ENCODE results near the gene UNCX.
A peak's percentile ranks its signal among the peaks of the same experiment; 100 is the strongest.

The UNCX gene

DNA sequence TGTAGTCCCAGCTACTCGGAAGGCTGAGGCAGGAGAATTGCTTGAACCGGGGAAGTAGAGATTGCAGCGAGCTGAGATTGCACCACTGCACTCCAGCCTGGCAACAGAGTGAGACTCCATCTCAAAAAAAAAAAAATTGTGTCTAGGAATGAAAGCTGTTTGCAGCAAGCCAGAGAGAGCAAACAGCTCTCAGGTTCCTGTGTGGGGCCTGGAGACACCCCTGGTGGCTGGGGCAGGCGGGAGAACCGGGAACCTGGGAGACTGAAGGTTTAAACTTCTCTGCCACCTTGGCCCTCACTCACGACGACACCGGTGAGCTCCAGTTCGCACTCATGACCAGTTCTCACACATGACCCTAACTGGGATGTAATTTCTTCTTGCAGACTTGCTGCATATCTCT lies 13.2 kb upstream of the UNCX start:
- no peak for DNase-seq (ENCODE audit: low read depth)
- H3K4me3 ChIP-seq (ENCODE audit: control insufficient read depth, low read depth, low read length), result no peak overlapping the region
- TF ChIP-seq, protein P1, sequence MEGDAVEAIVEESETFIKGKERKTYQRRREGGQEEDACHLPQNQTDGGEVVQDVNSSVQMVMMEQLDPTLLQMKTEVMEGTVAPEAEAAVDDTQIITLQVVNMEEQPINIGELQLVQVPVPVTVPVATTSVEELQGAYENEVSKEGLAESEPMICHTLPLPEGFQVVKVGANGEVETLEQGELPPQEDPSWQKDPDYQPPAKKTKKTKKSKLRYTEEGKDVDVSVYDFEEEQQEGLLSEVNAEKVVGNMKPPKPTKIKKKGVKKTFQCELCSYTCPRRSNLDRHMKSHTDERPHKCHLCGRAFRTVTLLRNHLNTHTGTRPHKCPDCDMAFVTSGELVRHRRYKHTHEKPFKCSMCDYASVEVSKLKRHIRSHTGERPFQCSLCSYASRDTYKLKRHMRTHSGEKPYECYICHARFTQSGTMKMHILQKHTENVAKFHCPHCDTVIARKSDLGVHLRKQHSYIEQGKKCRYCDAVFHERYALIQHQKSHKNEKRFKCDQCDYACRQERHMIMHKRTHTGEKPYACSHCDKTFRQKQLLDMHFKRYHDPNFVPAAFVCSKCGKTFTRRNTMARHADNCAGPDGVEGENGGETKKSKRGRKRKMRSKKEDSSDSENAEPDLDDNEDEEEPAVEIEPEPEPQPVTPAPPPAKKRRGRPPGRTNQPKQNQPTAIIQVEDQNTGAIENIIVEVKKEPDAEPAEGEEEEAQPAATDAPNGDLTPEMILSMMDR (IDR thresholded peaks at IDR 0.05; ENCODE audit: control insufficient read depth, insufficient read depth, low read depth, low read length, missing control alignments), result no peak

DNA sequence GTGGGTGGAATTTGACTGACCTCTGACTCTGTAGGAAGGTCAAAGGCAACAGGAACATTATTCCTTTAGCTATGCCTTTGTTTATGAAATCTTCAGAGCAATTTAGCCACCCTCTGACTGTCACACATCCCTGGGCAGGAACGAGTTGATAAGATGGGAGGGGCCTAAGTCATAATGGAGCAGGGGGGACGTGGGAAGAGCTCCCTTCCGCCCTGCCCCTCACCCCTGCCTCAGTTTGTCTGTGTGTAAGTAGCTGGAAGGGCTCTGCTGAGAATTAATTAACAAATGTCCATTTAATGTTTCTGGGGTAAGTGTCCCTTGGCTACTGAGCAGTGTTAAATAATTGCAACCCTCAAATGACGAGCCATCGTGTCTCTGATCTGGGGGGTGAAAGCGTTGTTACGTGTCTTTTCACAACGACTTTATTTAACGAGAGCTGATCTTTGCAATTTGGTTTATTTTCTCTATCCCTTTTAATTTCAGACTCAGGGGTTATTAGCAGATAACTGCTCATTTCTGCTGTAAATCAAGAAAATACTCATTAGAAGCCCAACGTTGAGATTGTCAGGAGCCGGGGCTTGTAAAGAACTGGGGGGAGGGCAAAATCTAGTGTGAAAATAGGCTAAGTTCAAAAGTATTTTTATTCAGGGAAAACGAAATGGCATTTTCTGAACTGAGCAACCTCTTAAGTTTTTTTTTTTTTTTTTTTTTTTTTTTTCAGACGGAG lies 12.5 kb upstream of the UNCX start:
- TF ChIP-seq, protein P1 (IDR thresholded peaks at IDR 0.05; ENCODE audit: control insufficient read depth, insufficient read depth, low read depth, low read length, missing control alignments), result no peak
- no peak overlapping the region for H3K4me3 ChIP-seq (ENCODE audit: control insufficient read depth, low read depth, low read length)
- no peak for DNase-seq (ENCODE audit: low read depth)

DNA sequence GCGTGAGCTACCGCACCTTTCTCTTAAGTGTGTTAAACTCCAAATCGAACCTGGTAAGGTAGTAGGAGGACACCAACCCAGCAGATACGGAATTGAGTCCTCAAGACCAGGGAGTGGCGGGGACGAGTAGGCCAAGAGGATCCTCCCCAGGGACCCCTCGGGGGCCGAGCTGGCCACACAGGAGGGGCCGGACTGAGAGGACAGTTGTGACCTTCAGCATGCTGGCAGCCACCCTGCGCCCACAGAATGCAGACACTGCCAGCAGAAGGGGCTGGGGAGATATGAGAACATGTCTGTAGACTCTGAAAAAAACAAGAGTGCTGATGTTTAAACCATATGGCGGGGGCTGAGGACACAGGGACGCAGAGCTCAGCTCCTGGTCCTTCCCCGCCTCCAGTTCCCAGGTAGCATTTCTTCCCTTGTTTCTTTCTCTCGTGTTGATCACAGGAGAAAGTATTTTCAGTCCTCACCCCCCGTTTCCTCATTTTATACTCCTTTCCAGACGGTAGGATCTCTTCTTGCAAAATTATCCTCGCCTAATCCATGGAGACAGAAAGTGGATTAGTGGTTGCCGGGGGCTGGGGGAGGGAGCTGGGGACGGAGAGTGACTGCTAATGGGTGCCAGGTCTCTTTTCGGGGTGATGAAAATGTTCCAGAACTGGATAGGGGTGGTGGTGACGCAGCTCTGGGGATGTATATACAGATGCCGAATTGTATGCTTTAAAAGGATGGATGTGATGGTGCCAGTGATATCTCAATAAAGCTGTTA lies 11.5 kb upstream of the UNCX start:
- DNase-seq (ENCODE audit: low read depth), result no peak
- no peak overlapping the region for H3K4me3 ChIP-seq (ENCODE audit: control insufficient read depth, low read depth, low read length)
- TF ChIP-seq, protein P1 (IDR thresholded peaks at IDR 0.05; ENCODE audit: control insufficient read depth, insufficient read depth, low read depth, low read length, missing control alignments), result no peak

DNA sequence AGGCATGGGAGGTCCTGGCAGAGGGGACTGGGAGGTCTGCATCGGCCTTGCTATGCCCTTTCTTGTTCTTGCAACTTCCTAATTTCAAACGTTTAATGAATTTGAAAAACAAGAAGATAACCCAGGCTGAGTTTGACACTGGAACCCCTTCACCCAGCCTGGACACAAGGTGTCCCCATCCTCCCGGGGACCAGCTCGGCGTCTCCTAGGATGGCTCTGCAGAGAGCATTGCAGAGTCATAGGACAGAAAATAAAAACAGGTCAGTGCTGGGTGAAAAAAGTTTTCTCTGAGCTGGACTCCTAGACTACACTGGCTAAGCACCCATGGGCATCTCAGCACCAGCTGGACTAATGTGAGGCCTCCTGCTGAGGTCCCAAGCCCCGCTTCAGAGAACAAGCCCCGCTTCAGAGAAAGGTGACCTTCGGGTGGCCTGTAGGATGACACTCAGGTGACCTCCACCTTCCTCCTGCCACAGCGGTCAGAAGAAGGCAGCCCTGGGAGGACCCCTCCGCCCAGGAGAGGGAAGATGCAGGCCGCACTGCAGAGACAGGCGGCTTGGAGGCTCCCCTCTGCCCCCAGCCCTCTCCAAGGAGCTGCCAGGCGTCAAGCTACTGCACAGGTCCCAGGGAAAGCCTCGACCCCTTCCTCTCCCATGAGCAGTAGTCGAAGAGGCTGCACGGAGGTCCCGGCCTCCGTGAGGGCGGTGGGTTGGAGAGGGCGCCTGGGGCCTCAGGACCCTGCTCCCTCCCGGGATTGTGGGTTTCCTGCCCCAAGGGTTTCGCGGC lies 9.3 kb upstream of the UNCX start:
- no peak for DNase-seq (ENCODE audit: low read depth)
- TF ChIP-seq, protein P1 (IDR thresholded peaks at IDR 0.05; ENCODE audit: control insufficient read depth, insufficient read depth, low read depth, low read length, missing control alignments), result peak; percentile 22
- no peak overlapping the region for H3K4me3 ChIP-seq (ENCODE audit: control insufficient read depth, low read depth, low read length)

DNA sequence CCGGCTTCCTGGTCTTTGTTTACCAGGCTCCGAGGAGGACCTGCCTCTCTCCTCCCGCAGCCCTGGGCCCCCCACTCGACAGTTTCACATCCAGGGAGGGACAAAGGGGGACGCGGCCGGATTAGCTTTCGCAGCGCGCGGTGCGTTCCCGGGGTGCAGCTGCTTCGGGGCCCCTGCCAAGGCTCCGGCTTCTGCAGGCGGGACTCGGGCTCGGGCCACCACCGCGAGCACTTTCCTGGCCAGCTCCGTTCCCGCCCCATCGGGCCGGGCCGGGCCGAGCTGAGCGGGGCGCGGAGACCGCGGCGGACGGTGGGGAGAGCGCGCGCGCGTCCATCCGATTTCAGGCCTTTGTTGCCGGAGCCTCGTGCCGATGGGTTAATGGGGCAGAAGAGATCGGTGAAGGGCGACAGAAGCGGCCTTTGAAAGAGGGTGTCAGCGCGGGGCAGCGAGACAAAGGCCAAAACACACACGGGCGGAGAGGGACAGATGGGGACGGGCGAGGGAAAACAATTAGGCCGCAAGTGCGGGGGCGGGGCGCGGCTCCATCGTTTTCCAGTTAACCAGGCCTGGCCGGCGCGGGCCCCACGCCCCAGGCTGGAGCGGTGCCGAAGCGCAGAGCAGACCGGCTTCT lies 8.5 kb upstream of the UNCX start:
- no peak overlapping the region for H3K4me3 ChIP-seq (ENCODE audit: control insufficient read depth, low read depth, low read length)
- TF ChIP-seq, protein P1 (IDR thresholded peaks at IDR 0.05; ENCODE audit: control insufficient read depth, insufficient read depth, low read depth, low read length, missing control alignments), result no peak
- no peak for DNase-seq (ENCODE audit: low read depth)

DNA sequence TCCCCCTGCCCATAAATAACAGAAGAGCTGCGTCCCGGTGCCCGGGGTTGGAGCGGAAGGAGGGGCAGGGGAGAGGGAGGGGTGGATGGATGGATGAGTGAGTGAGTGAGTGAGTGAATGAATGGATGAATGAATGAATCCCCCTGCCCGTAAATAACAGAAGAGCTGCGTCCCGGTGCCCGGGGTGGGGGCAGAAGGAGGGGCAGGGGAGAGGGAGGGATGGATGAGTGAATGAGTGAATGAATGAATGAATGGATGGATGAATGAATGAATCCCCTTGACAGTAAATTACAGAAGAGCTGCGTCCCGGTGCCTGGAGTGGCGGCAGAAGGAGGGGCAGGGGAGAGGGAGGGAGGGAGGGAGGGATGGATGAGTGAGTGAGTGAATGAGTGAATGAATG lies 7.6 kb upstream of the UNCX start:
- TF ChIP-seq, protein P1 (IDR thresholded peaks at IDR 0.05; ENCODE audit: control insufficient read depth, insufficient read depth, low read depth, low read length, missing control alignments), result no peak
- DNase-seq (ENCODE audit: low read depth), result no peak
- no peak overlapping the region for H3K4me3 ChIP-seq (ENCODE audit: control insufficient read depth, low read depth, low read length)
